Thyroid gland (tissue), 4 donors: ENCODE results near the gene CD2AP. TPM values are rescaled to one million over a fixed set of nuclear protein-coding genes. Genes with fewer than 3 reads are reported as not detected.
"Not testable (repeated sequence)": the region's sequence is repeated elsewhere in the genome, so short reads cannot be mapped to it uniquely, and the experiment has no call there.

Experiments used
- DNase-seq, 2 donors: peaks; one replicate each; pipeline ENCODE4 v3.0.0-alpha.2; 2019
- H3K27ac ChIP-seq, 3 donors: fragments of 200-600 bp; sonication (generic); 1 replicate in 2 of 3; 2 replicates in 1 of 3; pipeline ENCODE4 v1.5.1; 2016 to 2019; ENCODE audit warnings: mild to moderate bottlenecking in 1 of 3, moderate library complexity in 1 of 3
- H3K27me3 ChIP-seq: fragments of 200-600 bp; sonication (generic); one replicate; pipeline ENCODE4 v1.5.1; 2019
- H3K36me3 ChIP-seq, 2 donors: fragments of 200-600 bp; sonication (generic); one replicate each; pipeline ENCODE4 v1.5.1; 2016 to 2019
- H3K4me1 ChIP-seq, 2 donors: fragments of 200-600 bp; sonication (generic); one replicate each; pipeline ENCODE4 v1.5.1; 2017 to 2019
- H3K4me3 ChIP-seq, 3 donors: fragments of 200-600 bp; sonication (generic); replicated peaks in 1 of 3; 1 replicate in 2 of 3; 2 replicates in 1 of 3; pipeline ENCODE4 v1.5.1; 2016; ENCODE audit warnings: mild to moderate bottlenecking in 1 of 3
- H3K9me3 ChIP-seq: fragments of 200-600 bp; sonication (generic); one replicate; pipeline ENCODE4 v1.5.1; 2017
- POLR2A ChIP-seq, 2 donors: fragments of 450-650 bp; IDR thresholded peaks; one replicate each; pipeline ENCODE4 v1.6.1; 2017; ENCODE audit warnings: antibody characterized with exemption in 2 of 2, mild to moderate bottlenecking in 2 of 2, moderate library complexity in 1 of 2
- WGBS, 2 donors: methylation state at CpG; one replicate each; pipeline ENCODE4 v1.1.5; 2017; 5-methylcytosine and 5-hydroxymethylcytosine counted together
- intact Hi-C: fragments of 100-400 bp; cut with DNase I; formaldehyde crosslinking; loops from one replicate; pipeline ENCODE4 v1.15.1; 2023
- total RNA-seq, 4 donors: library from RNA; depleted of rRNA; stranded (reverse); fragments of >200 nt; gene quantifications; one replicate each; pipeline ENCODE4 v1.2.3, GENCODE V29; 2016
- TF ChIP-seq, protein P1 (sequence below), 6 experiments: fragments of 200-600 bp in 3 of 6; fragments of 450-650 bp in 3 of 6; sonication (generic) in 3 of 6; IDR thresholded peaks; one replicate each; pipeline ENCODE4 v1.5.1; 2016 to 2019; ENCODE audit warnings: antibody characterized with exemption in 6 of 6, mild to moderate bottlenecking in 2 of 6, inconsistent platforms in 1 of 6, moderate library complexity in 1 of 6

The CD2AP gene
- total RNA-seq, 4 donors from 2014 or later, result 27.9 to 48.2 (median 33.0) TPM

DNA sequence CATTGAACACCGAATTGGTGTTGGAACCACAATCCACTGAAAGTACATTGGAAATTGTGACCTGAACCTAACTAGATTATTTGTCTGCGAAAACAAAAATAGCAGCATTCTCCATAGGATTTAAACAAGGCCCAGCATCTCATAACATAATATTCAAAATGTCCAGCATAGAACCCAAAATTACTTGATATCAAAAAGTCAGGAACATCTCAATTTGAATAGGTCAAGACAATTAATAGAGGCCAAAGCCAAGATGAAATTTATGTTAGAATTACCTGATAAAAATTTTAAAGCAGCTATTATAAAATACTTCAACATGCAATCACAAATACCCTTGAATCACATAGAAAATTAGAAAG, 42.4 kb upstream of the CD2AP start:
- H3K9me3 ChIP-seq, result no peaks in the 10 kb centered on the region
- H3K36me3 ChIP-seq, result no peaks in the 10 kb centered on the region
- no peaks in the 10 kb centered on the region for H3K4me1 ChIP-seq
- no peak overlapping the region for H3K4me3 ChIP-seq
- intact Hi-C loops, result no loop called here
- H3K27me3 ChIP-seq, result no peaks in the 10 kb centered on the region
- 94 to 97% methylated on average over 2 of the region's 2 CpGs for WGBS, 2 donors
- no peak for DNase-seq
- no peak for TF ChIP-seq POLR2A (IDR thresholded peaks at IDR 0.05)
- TF ChIP-seq, protein P1, sequence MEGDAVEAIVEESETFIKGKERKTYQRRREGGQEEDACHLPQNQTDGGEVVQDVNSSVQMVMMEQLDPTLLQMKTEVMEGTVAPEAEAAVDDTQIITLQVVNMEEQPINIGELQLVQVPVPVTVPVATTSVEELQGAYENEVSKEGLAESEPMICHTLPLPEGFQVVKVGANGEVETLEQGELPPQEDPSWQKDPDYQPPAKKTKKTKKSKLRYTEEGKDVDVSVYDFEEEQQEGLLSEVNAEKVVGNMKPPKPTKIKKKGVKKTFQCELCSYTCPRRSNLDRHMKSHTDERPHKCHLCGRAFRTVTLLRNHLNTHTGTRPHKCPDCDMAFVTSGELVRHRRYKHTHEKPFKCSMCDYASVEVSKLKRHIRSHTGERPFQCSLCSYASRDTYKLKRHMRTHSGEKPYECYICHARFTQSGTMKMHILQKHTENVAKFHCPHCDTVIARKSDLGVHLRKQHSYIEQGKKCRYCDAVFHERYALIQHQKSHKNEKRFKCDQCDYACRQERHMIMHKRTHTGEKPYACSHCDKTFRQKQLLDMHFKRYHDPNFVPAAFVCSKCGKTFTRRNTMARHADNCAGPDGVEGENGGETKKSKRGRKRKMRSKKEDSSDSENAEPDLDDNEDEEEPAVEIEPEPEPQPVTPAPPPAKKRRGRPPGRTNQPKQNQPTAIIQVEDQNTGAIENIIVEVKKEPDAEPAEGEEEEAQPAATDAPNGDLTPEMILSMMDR (IDR thresholded peaks at IDR 0.05), result no peak
- no peak overlapping the region for H3K27ac ChIP-seq

DNA sequence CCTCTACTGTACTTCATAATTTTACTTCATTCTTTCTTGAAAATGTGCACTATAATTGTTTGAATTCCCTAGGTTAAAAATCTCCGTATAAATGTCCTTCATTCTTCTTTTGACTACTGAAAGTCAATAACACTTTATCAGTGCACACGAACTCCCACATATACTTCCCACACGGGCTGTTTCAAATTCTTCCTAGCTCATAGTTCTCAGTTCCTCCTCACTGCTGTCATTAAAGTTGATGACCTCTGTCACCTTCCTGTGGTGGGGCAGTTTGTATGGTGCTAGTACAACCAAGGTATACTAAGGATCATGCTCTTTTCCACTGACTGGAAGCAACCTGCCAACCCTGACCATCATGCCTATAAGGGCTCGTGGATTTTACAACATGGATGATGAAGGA, 40.0 kb upstream of the CD2AP start:
- H3K36me3 ChIP-seq, result no peaks in the 10 kb centered on the region
- intact Hi-C loops, result no loop called here
- H3K4me3 ChIP-seq, result no peak overlapping the region
- 80 to 81% methylated on average over 4 of the region's 4 CpGs for WGBS, 2 donors
- H3K4me1 ChIP-seq, result no peaks in the 10 kb centered on the region
- no peaks in the 10 kb centered on the region for H3K9me3 ChIP-seq
- H3K27me3 ChIP-seq, result no peaks in the 10 kb centered on the region
- TF ChIP-seq, protein P1 (IDR thresholded peaks at IDR 0.05), result no peak
- TF ChIP-seq POLR2A (IDR thresholded peaks at IDR 0.05), result no peak
- no peak overlapping the region for H3K27ac ChIP-seq
- no peak for DNase-seq

DNA sequence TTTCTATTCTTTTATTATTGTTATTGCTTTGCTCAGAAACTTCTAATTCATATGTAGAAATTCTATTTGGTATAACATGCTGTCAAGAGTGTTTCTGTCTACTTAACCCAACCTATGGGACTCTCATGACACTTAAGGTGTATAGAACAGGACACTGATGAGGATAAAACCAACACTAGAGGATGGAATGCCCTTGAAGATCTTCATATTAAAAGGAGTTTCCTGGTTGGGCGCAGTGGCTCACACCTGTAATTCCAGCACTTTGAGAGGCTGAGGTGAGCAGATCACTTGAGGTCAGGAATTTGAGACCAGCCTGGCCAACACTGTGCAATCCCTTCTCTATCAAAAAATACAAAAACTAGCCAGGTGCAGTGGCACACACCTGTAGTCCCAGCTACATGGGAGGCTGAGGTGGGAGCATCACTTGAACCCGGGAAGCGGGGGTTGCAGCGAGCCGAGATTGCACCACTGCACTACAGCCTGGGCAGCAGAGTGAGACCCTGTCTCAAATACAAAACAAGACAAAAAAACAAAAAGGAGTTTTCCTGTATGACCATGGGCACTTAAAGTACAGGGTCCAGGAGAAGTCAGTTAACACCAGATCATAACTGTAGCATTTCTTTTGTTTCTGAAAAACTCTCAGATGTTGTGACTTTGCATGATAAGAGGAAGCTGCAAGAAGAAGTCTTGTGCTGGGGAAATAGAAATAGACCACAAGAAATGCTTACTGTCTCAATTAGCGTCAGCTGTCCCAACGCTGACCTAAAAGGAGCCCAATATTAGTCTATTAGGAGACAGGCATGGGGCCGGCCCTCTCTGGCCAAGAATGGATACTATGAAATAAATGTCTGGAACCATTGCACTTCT, 38.9 kb upstream of the CD2AP start:
- TF ChIP-seq, protein P1 (IDR thresholded peaks at IDR 0.05), result no peak
- no peak for TF ChIP-seq POLR2A (IDR thresholded peaks at IDR 0.05)
- H3K4me1 ChIP-seq, result no peaks in the 10 kb centered on the region
- H3K9me3 ChIP-seq, result no peaks in the 10 kb centered on the region
- no peak overlapping the region for H3K4me3 ChIP-seq
- H3K27me3 ChIP-seq, result no peaks in the 10 kb centered on the region
- 88 to 90% methylated on average over 8 of the region's 8 CpGs for WGBS, 2 donors
- no peaks in the 10 kb centered on the region for H3K36me3 ChIP-seq
- no peak overlapping the region for H3K27ac ChIP-seq
- intact Hi-C loops, result no loop called here
- peak in 1 of 2 donors; percentile 4 for DNase-seq

DNA sequence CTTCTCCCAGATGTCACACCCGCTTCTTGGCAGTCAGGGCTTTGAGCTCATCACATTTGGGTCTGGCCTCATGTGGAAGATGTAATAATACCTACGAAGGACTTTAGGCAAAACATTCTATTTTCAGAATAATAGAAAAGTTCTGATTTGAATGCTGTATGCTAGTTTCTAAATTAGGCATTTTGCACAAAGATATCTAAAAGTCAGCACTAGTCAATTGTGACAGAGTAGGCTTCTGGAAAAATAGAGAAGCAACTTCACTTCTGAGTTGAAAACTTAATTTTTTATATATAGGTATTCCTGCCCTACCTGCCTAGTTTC, 38.3 kb upstream of the CD2AP start:
- intact Hi-C loops, result no loop called here
- TF ChIP-seq, protein P1 (IDR thresholded peaks at IDR 0.05), result no peak
- TF ChIP-seq POLR2A (IDR thresholded peaks at IDR 0.05), result no peak
- 83 to 87% methylated on average over 2 of the region's 2 CpGs for WGBS, 2 donors
- no peak for DNase-seq
- Histone ChIP-seq H3K36me3 (no peaks in the 10 kb centered on the region), H3K4me1 (no peaks in the 10 kb centered on the region), H3K27ac (no peak overlapping the region), H3K9me3 (no peaks in the 10 kb centered on the region), H3K4me3 (no peak overlapping the region), H3K27me3 (no peaks in the 10 kb centered on the region)

DNA sequence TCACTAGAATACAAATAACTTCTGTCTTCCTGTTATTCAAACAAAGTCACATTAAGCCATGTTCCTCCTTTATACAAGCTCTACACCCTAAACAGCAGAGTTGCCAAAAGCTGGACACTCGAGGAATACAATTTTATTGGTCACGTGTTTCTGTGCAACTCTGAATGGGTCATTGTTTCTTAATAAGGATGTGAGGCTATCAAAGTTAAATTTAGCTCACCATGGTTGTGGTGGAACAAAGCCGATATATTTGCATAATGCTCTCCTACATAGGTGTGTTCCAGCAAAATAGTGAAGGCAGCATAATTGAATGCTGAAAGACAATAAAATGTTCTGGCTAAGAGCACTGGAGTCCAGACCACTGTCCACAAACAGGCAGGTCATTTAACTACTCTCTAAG, 36.9 kb upstream of the CD2AP start:
- Histone ChIP-seq H3K4me3 (no peak overlapping the region), H3K9me3 (no peaks in the 10 kb centered on the region), H3K4me1 (no peaks in the 10 kb centered on the region), H3K27ac (no peak overlapping the region), H3K36me3 (no peaks in the 10 kb centered on the region), H3K27me3 (no peaks in the 10 kb centered on the region)
- TF ChIP-seq, protein P1 (IDR thresholded peaks at IDR 0.05), result no peak
- TF ChIP-seq POLR2A (IDR thresholded peaks at IDR 0.05), result no peak
- DNase-seq, result no peak
- intact Hi-C loops, result no loop called here
- 64 to 67% methylated on average over 3 of the region's 3 CpGs for WGBS, 2 donors

DNA sequence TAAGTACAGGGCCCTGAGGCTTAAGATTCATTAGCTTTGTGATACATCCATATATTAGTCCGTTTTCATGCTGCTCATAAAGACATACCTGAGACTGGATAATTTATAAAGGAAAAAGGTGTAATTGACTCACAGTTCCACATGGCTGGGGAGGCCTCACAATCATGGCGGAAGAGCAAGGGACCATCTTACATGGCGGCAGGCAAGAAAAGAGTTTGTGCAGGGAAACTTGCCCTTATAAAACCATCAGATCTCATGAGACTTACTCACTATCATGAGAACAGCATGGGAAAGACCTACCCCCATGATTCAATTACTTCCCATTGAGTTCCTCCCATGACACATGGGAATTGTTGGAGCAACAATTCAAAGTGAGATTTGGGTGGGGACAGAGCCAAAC, 32.6 kb upstream of the CD2AP start:
- WGBS, 2 donors, result 90 to 99% methylated on average over 3 of the region's 3 CpGs
- H3K4me1 ChIP-seq, DNase-seq, intact Hi-C loops, H3K27ac ChIP-seq, H3K36me3 ChIP-seq, H3K4me3 ChIP-seq, H3K9me3 ChIP-seq, H3K27me3 ChIP-seq: not testable (repeated sequence)
